ENCODE results near the gene ADAMTS17.

The ADAMTS17 gene

GRCh38 chr15:100220058-100220768, 121.6 kb downstream of the ADAMTS17 start:
- no peak for DNase-seq

GRCh38 chr15:100218434-100218833, 123.3 kb downstream of the ADAMTS17 start:
- no peak for DNase-seq

GRCh38 chr15:100216182-100216581, 125.6 kb downstream of the ADAMTS17 start:
- no peak for DNase-seq

GRCh38 chr15:100215843-100216169, 126.0 kb downstream of the ADAMTS17 start:
- no peak for DNase-seq

- DNase-seq: no peak
Measured at GRCh38 chr15:100215031-100215842, 126.5 kb downstream of the ADAMTS17 start.

GRCh38 chr15:100211855-100212850, 129.6 kb downstream of the ADAMTS17 start:
- no peak for DNase-seq

GRCh38 chr15:100210338-100210737, 131.4 kb downstream of the ADAMTS17 start:
- no peak for DNase-seq

- DNase-seq: no peak
Measured at GRCh38 chr15:100208921-100209603, 132.7 kb downstream of the ADAMTS17 start.

GRCh38 chr15:100207053-100207452, 134.7 kb downstream of the ADAMTS17 start:
- DNase-seq: no peak

GRCh38 chr15:100206643-100207042, 135.1 kb downstream of the ADAMTS17 start:
- DNase-seq: no peak

- DNase-seq: no peak
Measured at GRCh38 chr15:100205549-100206295, 136.1 kb downstream of the ADAMTS17 start.

- no peak for DNase-seq
Measured at GRCh38 chr15:100204771-100205170, 137.0 kb downstream of the ADAMTS17 start.

- DNase-seq: no peak
Measured at GRCh38 chr15:100204211-100204610, 137.6 kb downstream of the ADAMTS17 start.

- no peak for DNase-seq
Measured at GRCh38 chr15:100202309-100202960, 139.3 kb downstream of the ADAMTS17 start.

- no peak for DNase-seq
Measured at GRCh38 chr15:100201376-100202280, 140.1 kb downstream of the ADAMTS17 start.

GRCh38 chr15:100200287-100200880, 141.4 kb downstream of the ADAMTS17 start:
- no peak for DNase-seq

GRCh38 chr15:100199711-100200286, 142.0 kb downstream of the ADAMTS17 start:
- no peak for DNase-seq

GRCh38 chr15:100198442-100198841, 143.3 kb downstream of the ADAMTS17 start:
- DNase-seq: no peak
